Epithelial cell of esophagus (primary cell): ENCODE data around the gene JPH3.

Experiments used
- DNase-seq: peaks from one replicate; pipeline ENCODE4 v3.0.0; 2010; ENCODE audit warnings: low read depth
- H3K4me3 ChIP-seq: 2 replicates; pipeline ENCODE4 v1.5.1; 2011; ENCODE audit warnings: mild to moderate bottlenecking, low read length, control low read depth
- CTCF ChIP-seq: IDR thresholded peaks from 2 replicates; pipeline ENCODE4 v1.5.1; 2011; ENCODE audit warnings: low read depth, mild to moderate bottlenecking, low read length, control low read depth, inconsistent platforms; ENCODE audit not compliant: insufficient read depth; ENCODE audit errors: missing control alignments

The JPH3 gene

GRCh38 chr16:87635541-87636049, 33.3 kb downstream of the JPH3 start:
- TF ChIP-seq CTCF: peak; percentile 70
- H3K4me3 ChIP-seq: no peak overlapping the region
- DNase-seq: peak; percentile 54

- DNase-seq: peak; percentile 80
- TF ChIP-seq CTCF: peak; percentile 66
- peak overlapping the region; percentile 3 for H3K4me3 ChIP-seq
Observed at GRCh38 chr16:87636050-87636684, 33.9 kb downstream of the JPH3 start.

GRCh38 chr16:87636741-87637140, 34.4 kb downstream of the JPH3 start:
- DNase-seq: no peak
- TF ChIP-seq CTCF: no peak
- H3K4me3 ChIP-seq: no peak overlapping the region

GRCh38 chr16:87637357-87637756, 35.0 kb downstream of the JPH3 start:
- TF ChIP-seq CTCF: no peak
- no peak for DNase-seq
- no peak overlapping the region for H3K4me3 ChIP-seq

GRCh38 chr16:87638736-87639135, 36.4 kb downstream of the JPH3 start:
- TF ChIP-seq CTCF: no peak
- DNase-seq: no peak

GRCh38 chr16:87641721-87642120, 39.4 kb downstream of the JPH3 start:
- no peak for DNase-seq
- H3K4me3 ChIP-seq: no peak overlapping the region
- TF ChIP-seq CTCF: no peak

More at GRCh38 chr16:87638736-87639135, 36.4 kb downstream of the JPH3 start:
- H3K4me3 ChIP-seq: no peak overlapping the region

- no peak overlapping the region for H3K4me3 ChIP-seq
- DNase-seq: no peak
Observed at GRCh38 chr16:87642491-87642890, 40.2 kb downstream of the JPH3 start.

More at GRCh38 chr16:87642491-87642890, 40.2 kb downstream of the JPH3 start:
- no peak for TF ChIP-seq CTCF
